HEK293 (cell line): ENCODE results near the gene CDH5.

Experiments
- CTCF ChIA-PET: fragments of 350-600 bp; formaldehyde crosslinking; extraction: SDS; loops from one replicate; lab custom pipeline; 2021; ENCODE audit warnings: antibody characterized with exemption; lab: Yijun Ruan, JAX
- POLR2A ChIA-PET: fragments of 300-600 bp; formaldehyde crosslinking; extraction: SDS; loops from one replicate; lab custom pipeline; 2020; ENCODE audit warnings: antibody characterized with exemption, inconsistent platforms; lab: Yijun Ruan, JAX
- H3K27ac ChIP-seq: fragments of 200-500 bp; sonication (Bioruptor generic); 2 replicates; pipeline ENCODE4 v1.5.1; 2014; ENCODE audit warnings: low read depth, low read length, control low read depth, inconsistent platforms; ENCODE audit errors: extremely low read depth
- H3K36me3 ChIP-seq, 2 experiments: fragments of 200-500 bp in 1 of 2; sonication (Bioruptor generic) in 1 of 2; 1 replicate in 1 of 2; 2 replicates in 1 of 2; pipeline ENCODE4 v1.5.1; 2014 to 2017; ENCODE audit warnings: inconsistent platforms in 2 of 2, low read length in 2 of 2; ENCODE audit not compliant: control insufficient read depth in 2 of 2, insufficient read depth in 1 of 2
- H3K4me1 ChIP-seq: fragments of 200-500 bp; sonication (Bioruptor generic); 2 replicates; pipeline ENCODE4 v1.5.1; 2014; ENCODE audit warnings: mild to moderate bottlenecking, low read length, inconsistent platforms; ENCODE audit not compliant: control insufficient read depth, insufficient read depth
- H3K4me3 ChIP-seq: 2 replicates; pipeline ENCODE4 v1.5.1; 2011; ENCODE audit warnings: low read depth, mild to moderate bottlenecking, control low read depth, low read length, moderate library complexity
- H3K9me3 ChIP-seq: fragments of 200-500 bp; sonication (Bioruptor generic); 2 replicates; pipeline ENCODE4 v1.5.1; 2014; ENCODE audit warnings: low read depth, low read length, inconsistent platforms; ENCODE audit not compliant: control insufficient read depth, insufficient read depth
- OVOL3 ChIP-seq: fragments of 450-650 bp; formaldehyde crosslinking; IDR thresholded peaks from 2 replicates; pipeline ENCODE4 v1.5.1; 2016; ENCODE audit warnings: missing biosample characterization, missing genetic modification characterization
- PRDM10 ChIP-seq: fragments of 450-650 bp; formaldehyde crosslinking; IDR thresholded peaks from 2 replicates; pipeline ENCODE4 v1.5.1; 2016; ENCODE audit warnings: missing biosample characterization, missing genetic modification characterization
- ZBTB21 ChIP-seq: fragments of 450-650 bp; formaldehyde crosslinking; IDR thresholded peaks from 2 replicates; pipeline ENCODE4 v1.5.1; 2017; ENCODE audit warnings: missing biosample characterization, missing genetic modification characterization
- ZIC2 ChIP-seq: fragments of 450-650 bp; formaldehyde crosslinking; IDR thresholded peaks from 2 replicates; pipeline ENCODE4 v1.5.1; 2016; ENCODE audit warnings: missing biosample characterization, missing genetic modification characterization
- ZNF174 ChIP-seq: fragments of 450-650 bp; formaldehyde crosslinking; IDR thresholded peaks from 2 replicates; pipeline ENCODE4 v1.5.0; 2017; ENCODE audit warnings: missing biosample characterization, mild to moderate bottlenecking, missing genetic modification characterization
- ZNF223 ChIP-seq: fragments of 450-650 bp; formaldehyde crosslinking; IDR thresholded peaks from 2 replicates; pipeline ENCODE4 v1.5.1; 2016; ENCODE audit warnings: missing biosample characterization, missing genetic modification characterization
- ZNF248 ChIP-seq: fragments of 450-650 bp; formaldehyde crosslinking; IDR thresholded peaks from 2 replicates; pipeline ENCODE4 v1.5.1; 2017; ENCODE audit warnings: missing biosample characterization, missing genetic modification characterization
- ZNF341 ChIP-seq: fragments of 450-650 bp; formaldehyde crosslinking; IDR thresholded peaks from 2 replicates; pipeline ENCODE4; 2016; ENCODE audit warnings: low read depth, missing biosample characterization, missing genetic modification characterization
- ZNF350 ChIP-seq: fragments of 450-650 bp; formaldehyde crosslinking; IDR thresholded peaks from 2 replicates; pipeline ENCODE4 v1.5.0; 2017; ENCODE audit warnings: missing biosample characterization, mild to moderate bottlenecking, missing genetic modification characterization
- ZNF362 ChIP-seq: fragments of 450-650 bp; formaldehyde crosslinking; IDR thresholded peaks from 2 replicates; pipeline ENCODE4 v1.5.1; 2016; ENCODE audit warnings: missing biosample characterization, missing genetic modification characterization
- ZNF645 ChIP-seq: fragments of 450-650 bp; formaldehyde crosslinking; IDR thresholded peaks from 2 replicates; pipeline ENCODE4; 2016; ENCODE audit warnings: missing biosample characterization, missing genetic modification characterization
- ZNF692 ChIP-seq: fragments of 450-650 bp; formaldehyde crosslinking; IDR thresholded peaks from 2 replicates; pipeline ENCODE4 v1.5.1; 2016; ENCODE audit warnings: missing biosample characterization, missing genetic modification characterization
- ZSCAN30 ChIP-seq: fragments of 450-650 bp; IDR thresholded peaks from 2 replicates; pipeline ENCODE4 v1.5.1; 2018; ENCODE audit warnings: missing biosample characterization, mild to moderate bottlenecking, missing genetic modification characterization, moderate library complexity

Gene CDH5

GRCh38 chr16:66400503-66401380 is 34.3 kb downstream of the CDH5 start (continued):
- no peak for TF ChIP-seq ZNF645 (tag by site-specific recombination)
- no peak for TF ChIP-seq ZNF174 (tag by site-specific recombination)
- TF ChIP-seq ZNF350 (tag by site-specific recombination) = no peak

- Histone ChIP-seq H3K4me1 (peaks cover 7% of the 10 kb centered on the region; the same call in 1 of the 2 replicates), H3K9me3 (no peaks in the 10 kb centered on the region), H3K27ac (no peak overlapping the region), H3K36me3 (no peaks in the 10 kb centered on the region), H3K4me3 (no peak overlapping the region)
- CTCF ChIA-PET = no interaction called here
- TF ChIP-seq OVOL3 (tag by site-specific recombination) (no peak), ZNF341 (no peak), ZSCAN30 (tag by site-specific recombination) (no peak), ZIC2 (tag by site-specific recombination) (peak; percentile 25; the same call in 1 of the 2 replicates), ZBTB21 (tag by site-specific recombination) (no peak)
- POLR2A ChIA-PET = no interaction called here
These were observed 35.1 kb downstream of the CDH5 start for GRCh38 chr16:66401610-66402009.

- ChIA-PET CTCF (no interaction called here), POLR2A (no interaction called here)
- H3K27ac ChIP-seq = no peak overlapping the region
- H3K36me3 ChIP-seq = no peaks in the 10 kb centered on the region
- no peak for TF ChIP-seq ZNF362 (tag by site-specific recombination)
- TF ChIP-seq ZNF692 (tag by site-specific recombination) = no peak
- no peak for TF ChIP-seq ZNF223 (tag by site-specific recombination)
- TF ChIP-seq PRDM10 (tag by site-specific recombination) = no peak
- no peak for TF ChIP-seq ZNF248 (tag by site-specific recombination)
- TF ChIP-seq, all 188 proteins: peak for 0
- Histone ChIP-seq H3K4me3 (no peak overlapping the region), H3K4me1 (peaks cover 7% of the 10 kb centered on the region), H3K9me3 (no peaks in the 10 kb centered on the region)
These were observed 35.7 kb downstream of the CDH5 start for GRCh38 chr16:66402166-66402565.
